NAMALWA (cell line): ENCODE measurements around the gene SAMM50.
A peak's percentile ranks its signal among the peaks of the same experiment; 100 is the strongest.

Experiments used
- DNase-seq: peaks from one replicate; pipeline ENCODE4 v3.0.0-alpha.2; 2015; ENCODE audit warnings: low spot score

The SAMM50 gene

GRCh38 chr22:43955040-43955882 is at the start of gene SAMM50:
TSS of gene SAMM50 (plus strand) at chr22:43955442. CDS start at chr22:43955578, 136 bp downstream.
- DNase-seq: peak; percentile 93

DNA sequence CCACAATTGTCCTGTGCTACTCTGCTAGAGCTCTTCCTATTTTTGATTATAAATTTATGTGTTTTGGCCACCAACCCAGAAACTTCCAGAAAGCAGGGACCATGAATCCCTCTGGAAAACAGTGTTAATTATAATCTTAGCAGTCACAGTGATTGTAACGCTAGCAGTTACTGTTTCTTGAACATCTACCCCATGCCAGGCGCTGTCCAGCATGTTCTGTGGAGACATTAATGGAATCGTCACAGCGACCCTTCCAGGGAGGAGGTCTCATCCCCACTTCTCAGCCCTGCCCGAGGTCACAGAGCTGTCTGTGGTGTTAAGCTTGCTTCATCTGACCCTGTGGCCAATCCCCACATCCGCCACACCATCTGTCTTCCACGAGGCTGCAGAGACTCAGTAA is 49.6 kb upstream of the SAMM50 start:
- DNase-seq: no peak

DNA sequence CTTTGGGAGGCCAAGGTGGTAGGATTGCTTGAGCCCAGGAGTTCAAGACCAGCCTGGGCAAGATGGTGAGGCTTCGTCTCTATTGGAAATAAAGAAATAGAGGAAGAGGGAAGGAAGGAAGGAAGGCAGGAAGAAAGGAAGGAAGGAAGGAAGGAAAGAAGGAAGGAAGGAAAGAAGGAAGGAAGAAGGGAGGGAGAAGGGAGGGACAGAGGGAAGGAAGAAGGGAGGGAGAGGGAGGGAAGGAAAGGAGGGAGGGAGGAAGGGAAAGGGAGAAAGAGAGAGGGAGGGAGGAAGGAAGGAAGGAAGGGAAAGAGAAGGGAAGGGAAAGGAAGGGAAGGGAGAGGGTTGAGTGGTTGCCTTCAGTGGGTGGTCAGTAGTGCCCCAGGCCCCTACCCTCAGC is 45.5 kb upstream of the SAMM50 start:
- no peak for DNase-seq

GRCh38 chr22:43910178-43910695 is 45.0 kb upstream of the SAMM50 start:
- DNase-seq: no peak

GRCh38 chr22:43911351-43911750 is 43.9 kb upstream of the SAMM50 start:
- DNase-seq: no peak

DNA sequence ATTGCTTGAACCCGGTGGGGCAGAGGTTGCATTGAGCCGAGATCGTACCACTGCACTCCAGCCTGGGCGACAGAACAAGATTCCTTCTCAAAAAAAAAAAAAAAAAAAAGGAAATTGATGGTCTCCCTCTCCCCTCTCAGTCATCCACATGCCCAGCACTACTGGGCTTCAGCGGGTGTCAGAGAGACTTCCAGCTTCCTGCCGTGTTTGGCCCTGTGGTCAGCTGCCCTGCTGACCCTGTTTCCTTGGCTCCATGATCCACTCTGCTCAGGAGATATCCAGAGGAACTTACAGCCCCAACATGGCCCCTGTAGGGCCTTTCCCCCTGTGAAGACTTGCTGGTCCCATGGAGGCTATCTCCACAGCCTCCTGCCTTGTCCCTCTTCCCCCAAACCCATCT is 37.7 kb upstream of the SAMM50 start:
- DNase-seq: no peak

- DNase-seq: no peak
Observed at GRCh38 chr22:43919106-43919973, 35.9 kb upstream of the SAMM50 start.

GRCh38 chr22:43921370-43921769 is 33.9 kb upstream of the SAMM50 start:
- DNase-seq: no peak

- no peak for DNase-seq
Observed at GRCh38 chr22:43922123-43922522, 33.1 kb upstream of the SAMM50 start.

DNA sequence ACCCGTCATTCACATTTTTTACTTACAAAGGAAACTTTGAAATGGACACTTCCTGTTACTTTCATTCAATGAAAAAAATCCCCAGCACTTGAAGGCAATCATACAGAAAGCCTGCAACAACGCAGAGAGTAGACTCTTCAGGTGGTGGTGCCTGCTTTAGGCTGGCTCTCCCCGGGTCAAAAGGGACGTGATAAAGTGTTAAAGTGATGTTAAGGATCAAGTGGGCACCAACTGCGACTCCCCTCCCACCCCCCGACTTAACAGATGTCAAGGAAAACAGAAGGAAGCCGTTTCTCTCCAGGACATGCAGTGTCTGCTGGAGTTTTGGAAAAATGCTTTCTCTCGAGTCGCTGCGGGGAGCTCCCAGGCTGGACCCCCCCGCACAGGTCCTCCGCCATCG is 32.1 kb upstream of the SAMM50 start:
- DNase-seq: peak; percentile 45

DNA sequence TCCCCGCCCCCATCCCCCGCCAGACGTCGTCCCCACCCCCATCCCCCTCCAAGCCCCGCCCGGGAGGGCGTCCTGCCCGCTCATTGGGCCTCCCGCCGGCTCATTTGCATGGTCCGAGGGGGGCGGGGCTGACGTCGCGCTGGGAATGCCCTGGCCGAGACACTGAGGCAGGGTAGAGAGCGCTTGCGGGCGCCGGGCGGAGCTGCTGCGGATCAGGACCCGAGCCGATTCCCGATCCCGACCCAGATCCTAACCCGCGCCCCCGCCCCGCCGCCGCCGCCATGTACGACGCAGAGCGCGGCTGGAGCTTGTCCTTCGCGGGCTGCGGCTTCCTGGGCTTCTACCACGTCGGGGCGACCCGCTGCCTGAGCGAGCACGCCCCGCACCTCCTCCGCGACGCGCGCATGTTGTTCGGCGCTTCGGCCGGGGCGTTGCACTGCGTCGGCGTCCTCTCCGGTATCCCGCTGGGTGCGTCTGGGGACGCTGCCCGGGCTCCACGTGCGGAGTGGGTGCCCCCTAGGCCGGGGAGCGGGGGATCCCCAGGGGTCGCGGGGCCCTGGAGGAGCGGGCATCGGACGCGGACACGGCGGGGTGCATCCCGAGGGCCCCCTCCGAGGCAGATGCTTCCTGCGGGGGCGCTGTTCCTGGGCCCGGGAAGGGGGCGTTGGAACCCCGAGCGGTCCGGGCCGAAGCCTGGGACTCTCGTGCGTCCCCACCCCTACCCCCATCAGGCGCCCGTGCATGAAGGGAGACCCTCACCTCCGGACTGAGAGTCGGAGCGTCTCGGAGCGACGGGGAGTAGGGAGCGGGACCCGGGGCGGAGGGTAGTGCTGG is 31.4 kb upstream of the SAMM50 start, which contains the start of gene PNPLA3:
Gene PNPLA3 (plus strand): TSS at position 175 of the 834 bp plus-strand sequence. CDS start 107 bp downstream, at position 282.
- DNase-seq: peak; percentile 55

DNA sequence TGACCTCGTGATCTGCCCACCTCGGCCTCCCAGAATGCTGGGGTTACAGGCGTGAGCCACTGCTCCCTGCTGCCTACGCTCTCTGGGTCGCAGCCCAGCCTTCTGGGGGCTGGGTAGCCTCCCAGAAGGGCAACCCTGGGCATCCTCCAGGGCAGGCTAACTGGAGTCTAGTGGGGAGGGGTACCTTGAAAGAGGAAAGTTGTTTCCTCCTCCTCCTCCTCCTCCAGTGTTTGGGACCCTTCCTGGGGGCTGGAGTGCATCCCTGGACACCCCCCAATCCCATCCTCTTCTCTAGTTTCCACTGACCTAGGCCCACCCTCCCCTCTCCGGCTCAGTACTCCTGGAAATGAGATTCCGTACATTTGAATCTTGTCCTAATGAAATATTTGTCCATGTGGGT is 30.4 kb upstream of the SAMM50 start:
- no peak for DNase-seq

- DNase-seq: no peak
Observed at GRCh38 chr22:43925433-43926348, 29.6 kb upstream of the SAMM50 start.

DNA sequence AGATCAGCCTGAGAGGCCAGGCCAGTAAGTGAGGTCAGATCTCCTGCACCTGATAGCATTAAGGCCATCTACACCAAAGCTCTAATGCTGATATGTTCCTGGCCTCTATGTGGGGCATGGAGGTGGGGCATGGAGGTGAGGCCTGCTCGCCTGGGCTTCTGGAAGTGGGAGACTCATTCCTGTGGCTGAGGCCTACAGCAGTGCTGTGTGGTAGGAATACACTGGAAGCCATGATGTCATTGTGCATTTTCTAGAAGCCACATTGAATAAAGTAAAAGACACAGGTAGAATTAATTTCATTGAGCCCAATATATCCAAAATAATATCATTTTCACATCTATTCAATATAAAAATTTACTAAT is 28.9 kb upstream of the SAMM50 start:
- no peak for DNase-seq

DNA sequence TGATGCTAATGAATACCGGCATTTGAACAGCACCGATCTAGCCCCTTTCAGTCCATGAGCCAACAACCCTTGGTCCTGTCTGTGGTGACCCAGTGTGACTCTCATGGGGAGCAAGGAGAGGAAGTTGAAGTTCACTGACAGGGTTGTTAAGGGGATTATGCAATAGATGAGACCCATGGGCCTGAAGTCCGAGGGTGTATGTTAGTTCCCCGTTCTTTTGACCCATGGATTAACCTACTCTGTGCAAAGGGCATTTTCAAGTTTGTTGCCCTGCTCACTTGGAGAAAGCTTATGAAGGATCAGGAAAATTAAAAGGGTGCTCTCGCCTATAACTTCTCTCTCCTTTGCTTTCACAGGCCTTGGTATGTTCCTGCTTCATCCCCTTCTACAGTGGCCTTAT is 26.8 kb upstream of the SAMM50 start:
- DNase-seq: no peak

- DNase-seq: no peak
Observed at GRCh38 chr22:43928908-43929307, 26.3 kb upstream of the SAMM50 start.

GRCh38 chr22:43931771-43932170 is 23.5 kb upstream of the SAMM50 start:
- DNase-seq: no peak

- DNase-seq: no peak
Observed at GRCh38 chr22:43941449-43941848, 13.8 kb upstream of the SAMM50 start.

DNA sequence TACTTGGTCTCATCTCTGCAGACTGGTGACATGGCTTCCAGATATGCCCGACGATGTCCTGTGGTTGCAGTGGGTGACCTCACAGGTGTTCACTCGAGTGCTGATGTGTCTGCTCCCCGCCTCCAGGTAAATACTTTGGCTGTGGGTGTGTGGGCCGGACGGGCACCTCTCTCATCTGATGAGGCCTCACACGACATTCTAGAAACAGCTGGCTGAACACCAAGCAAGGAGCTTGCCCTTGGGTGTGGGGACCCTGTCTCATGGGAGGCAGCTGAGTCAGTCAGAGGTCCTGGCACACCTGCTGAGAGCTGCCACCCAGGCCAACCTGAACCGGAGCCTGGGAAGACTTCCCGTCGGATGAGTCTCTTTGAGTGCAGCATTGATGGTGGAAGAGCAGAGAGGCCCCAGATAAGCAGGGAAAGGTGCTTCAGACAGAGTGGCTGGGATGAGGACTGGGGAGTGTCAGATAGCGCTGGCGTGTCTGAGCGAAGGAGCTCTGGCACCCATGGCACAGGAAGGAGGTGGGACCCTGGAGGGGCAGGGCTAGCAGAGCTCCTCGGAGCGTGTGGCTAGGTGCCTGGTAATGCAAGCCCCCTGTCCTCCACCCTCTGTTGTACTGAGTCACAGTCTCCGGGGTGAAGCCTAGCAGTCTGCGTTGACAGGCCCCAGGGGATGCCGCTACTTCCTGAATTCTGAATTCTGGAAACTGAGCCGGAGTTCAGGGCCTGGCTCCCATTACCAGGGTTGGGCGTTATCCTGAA is 10.4 kb upstream of the SAMM50 start:
- DNase-seq: no peak
